8988T (cell line): ENCODE data around the gene ARHGEF7.
A peak's percentile ranks its signal among the peaks of the same experiment; 100 is the strongest.
"Not testable (repeated sequence)": the region's sequence is repeated elsewhere in the genome, so short reads cannot be mapped to it uniquely, and the experiment has no call there.

Source experiments
- DNase-seq: peaks from one replicate; pipeline ENCODE4 v3.0.0; 2011

Gene ARHGEF7, protein sequence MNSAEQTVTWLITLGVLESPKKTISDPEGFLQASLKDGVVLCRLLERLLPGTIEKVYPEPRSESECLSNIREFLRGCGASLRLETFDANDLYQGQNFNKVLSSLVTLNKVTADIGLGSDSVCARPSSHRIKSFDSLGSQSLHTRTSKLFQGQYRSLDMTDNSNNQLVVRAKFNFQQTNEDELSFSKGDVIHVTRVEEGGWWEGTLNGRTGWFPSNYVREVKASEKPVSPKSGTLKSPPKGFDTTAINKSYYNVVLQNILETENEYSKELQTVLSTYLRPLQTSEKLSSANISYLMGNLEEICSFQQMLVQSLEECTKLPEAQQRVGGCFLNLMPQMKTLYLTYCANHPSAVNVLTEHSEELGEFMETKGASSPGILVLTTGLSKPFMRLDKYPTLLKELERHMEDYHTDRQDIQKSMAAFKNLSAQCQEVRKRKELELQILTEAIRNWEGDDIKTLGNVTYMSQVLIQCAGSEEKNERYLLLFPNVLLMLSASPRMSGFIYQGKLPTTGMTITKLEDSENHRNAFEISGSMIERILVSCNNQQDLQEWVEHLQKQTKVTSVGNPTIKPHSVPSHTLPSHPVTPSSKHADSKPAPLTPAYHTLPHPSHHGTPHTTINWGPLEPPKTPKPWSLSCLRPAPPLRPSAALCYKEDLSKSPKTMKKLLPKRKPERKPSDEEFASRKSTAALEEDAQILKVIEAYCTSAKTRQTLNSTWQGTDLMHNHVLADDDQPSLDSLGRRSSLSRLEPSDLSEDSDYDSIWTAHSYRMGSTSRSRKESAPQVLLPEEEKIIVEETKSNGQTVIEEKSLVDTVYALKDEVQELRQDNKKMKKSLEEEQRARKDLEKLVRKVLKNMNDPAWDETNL

DNA sequence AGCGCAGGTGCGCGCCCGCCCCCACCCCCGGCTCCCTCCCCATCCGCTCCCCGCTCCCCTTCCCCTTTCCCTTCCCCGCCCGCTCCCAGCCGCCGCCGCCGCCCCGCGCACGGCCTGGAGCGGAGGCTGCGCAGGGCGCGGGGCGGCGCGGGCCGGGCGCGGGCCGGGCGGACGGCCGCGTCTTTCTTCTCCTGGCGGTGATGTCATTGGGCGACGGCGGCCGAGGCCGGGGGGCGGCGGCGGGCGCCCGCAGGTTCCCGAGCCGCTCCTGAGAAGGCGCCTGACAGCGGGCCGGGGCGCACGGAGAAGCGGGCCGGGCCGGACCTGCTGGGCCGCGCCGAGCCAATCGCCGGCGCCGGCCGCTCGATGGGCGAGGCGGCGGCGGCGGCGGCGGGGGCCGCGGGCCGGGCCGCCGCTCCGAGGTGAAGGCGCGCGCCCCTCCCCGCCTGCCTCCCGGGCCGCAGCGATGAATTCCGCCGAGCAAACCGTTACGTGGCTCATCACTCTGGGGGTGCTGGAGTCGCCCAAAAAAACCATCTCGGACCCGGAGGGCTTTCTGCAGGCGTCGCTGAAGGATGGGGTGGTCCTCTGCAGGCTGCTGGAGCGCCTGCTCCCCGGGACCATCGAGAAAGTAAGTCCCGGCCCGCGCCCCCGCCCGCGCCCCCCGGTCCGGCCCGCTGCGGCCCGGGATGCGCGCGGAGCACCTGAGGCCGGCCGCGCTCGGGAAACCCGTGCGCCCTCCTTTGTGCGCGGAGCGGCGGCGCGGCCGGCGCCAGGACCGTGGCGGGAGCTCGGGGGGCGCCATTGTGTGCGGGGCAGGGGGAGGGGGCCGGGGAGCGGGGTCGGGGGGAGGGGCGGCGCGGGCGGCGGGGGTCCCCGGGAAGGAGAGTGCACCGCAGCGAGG, at the start of gene ARHGEF7:
Gene ARHGEF7 (plus strand): TSS at position 250 of the 904 bp plus-strand sequence. CDS start 217 bp downstream, at position 467.
- DNase-seq, result peak; percentile 62

DNA sequence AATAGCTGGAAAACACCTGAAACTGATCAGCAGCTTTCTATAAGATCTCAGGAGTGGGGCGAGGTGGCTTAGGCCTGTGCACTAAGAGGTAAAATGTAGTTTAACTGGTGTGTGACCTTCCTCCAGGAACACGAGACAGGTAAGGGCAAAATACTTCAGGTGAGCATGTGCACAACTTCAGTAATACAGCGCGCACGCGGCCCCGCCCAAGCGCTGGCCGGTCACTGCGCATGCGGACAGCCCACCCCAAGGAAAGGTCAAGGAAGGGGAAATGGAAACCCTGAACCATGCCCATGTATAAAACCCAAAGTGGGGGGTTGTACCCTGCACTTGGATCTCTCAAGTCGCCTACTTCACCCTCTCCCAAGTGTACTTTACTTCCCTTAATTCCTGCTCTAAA, 49.4 kb upstream of the ARHGEF7 start:
- no peak for DNase-seq

DNA sequence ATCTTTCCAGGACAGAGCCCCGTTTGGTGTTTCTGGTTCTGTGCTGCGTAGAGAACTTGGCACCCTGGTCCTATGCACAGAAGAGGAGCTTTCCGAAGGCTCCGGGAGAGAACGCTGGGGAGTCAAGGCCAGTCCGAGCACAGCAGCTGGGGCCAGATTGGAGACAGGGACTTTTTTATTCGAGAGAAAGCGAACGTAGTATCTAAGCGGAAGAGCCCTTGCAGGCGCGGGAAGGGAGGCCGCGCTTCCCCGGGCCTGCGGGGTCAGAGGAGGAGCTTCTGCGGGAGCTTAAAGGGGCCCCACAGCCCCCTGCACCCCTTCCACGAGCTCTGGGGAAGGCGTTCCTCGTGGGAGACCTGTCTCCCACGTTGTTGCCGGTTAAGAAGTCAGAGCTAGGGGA, 48.6 kb upstream of the ARHGEF7 start:
- DNase-seq, result no peak

DNA sequence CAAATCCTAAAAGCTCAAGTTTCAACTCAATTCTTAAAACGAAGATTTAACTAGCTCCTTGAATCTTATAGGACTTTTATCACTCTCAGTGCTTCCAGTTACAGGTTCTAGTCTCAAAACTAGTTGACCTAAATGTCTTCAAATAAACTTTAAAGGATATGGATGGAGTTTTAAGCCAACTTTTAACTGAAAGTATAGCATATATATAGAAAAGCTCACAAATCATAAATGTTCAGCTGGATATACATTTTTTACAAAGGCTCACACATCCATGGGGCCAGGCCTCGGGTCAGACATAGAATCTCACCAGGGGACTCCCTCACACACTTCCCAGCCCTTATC, 47.1 kb upstream of the ARHGEF7 start:
- DNase-seq, result no peak

DNA sequence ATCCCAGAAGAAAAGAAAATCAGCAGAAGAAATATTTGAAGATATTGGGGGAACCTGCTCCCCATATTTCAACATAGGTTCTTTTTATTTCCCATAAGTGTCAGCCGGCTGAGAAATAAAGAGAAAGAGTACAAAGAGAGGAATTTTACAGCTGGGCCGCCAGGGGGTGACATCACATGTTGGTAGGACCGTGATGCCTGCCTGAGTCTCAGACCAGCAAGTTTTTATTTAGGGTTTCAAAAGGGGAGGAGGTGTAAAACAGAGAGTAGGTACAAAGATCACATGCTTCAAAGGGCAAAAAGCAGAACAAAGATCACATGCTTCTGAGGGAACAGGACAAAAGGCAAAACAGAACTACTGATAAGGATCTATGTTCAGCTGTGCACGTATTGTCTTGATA, 44.0 kb upstream of the ARHGEF7 start:
- DNase-seq, result not testable (repeated sequence)

DNA sequence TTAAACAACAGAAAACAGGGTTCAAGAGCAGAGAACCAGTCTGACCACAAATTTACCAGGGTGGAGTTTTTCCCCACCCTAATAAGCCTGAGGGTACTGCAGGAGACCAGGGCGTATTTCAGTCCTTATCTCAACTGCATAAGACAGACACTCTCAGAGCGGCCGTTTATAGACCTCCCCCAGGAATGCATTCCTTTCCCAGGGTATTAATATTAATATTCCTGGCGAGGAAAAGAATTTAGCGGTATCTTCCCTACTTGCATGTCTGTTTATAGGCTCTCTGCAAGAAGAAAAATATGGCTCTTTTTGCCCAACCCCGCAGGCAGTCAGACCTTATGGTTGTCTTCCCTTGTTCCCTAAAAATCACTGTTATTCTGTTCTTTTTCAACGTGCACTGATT, 43.6 kb upstream of the ARHGEF7 start:
- not testable (repeated sequence) for DNase-seq

DNA sequence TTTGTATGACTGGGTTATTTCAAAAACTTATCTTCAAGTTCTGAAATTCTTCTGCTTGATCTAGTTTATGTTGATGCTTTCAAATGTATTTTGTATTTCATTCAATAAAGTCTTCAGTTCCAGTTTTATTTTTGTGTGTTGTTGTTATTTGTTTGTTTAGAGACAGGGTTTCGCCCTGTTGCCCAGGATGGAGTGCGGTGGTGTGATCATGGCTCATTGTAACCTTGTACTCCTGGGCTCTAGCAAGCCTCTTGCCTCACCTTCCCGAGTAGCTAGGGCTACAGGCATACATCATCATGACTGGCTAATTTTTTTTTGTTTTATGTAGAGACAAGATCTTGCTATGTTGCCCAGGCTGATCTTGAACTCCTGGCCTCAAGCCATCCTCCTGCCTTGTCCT, 40.3 kb upstream of the ARHGEF7 start:
- DNase-seq, result no peak

DNA sequence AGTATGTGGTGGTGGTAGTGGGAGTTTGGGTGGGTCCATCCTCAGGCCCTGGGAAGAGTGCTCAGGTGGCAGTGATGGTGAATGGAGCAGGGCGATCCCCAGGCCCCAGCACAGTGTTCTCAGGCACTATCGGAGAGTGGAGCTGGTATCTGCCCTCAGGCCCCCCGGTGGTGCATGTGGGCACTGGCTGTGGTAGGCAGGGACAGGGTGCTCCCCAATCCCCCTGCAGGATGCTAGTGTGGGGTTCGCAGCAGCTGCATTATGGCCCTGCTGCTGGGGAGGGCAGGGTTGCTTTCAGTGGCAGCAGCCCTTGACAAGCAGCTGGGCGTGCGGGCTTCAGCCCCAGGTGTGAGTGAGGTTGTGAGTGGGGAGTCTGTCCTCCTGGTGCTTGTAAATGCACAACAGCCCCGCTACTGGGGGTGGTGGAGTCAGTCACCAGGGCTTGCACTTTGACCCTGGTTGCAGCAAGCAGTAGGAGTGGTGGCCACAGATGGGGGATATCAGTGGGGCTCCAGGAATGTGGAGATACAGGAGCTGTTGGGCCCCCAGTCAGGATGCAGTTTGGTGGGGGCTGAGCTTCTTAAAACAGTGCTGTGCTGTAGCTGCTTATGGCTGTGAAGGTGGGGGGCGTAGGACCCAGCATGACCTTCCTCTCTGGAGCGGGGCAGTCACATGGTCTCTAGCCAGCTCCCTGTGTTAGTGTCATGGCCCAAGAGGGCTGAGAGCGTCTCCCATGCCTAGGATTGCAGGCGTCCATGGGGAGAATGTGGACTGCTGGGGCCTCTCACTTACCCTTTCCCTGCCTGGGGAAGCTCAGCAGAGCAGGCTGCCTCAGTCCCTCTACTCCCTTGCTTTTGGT, 38.7 kb upstream of the ARHGEF7 start:
- no peak for DNase-seq

DNA sequence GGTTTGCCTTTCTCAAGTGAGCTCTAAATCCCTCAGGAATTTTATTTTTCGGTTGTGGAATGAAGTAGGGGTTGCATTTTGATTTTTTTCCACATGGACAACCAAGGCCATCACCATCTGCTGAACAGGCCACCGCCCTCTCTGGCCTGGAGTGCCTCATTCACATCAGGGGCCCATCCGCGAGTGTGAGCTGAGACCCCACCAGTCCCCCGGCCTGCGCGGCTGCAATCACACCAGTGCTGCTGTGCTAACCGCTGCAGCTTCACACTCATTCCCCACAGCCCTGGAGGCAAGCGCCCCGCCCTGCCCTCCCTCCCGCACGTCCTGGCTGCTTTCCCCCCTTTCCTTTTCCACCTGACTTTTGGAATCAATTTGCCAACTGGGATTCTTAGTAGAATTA, 35.7 kb upstream of the ARHGEF7 start:
- no peak for DNase-seq

DNA sequence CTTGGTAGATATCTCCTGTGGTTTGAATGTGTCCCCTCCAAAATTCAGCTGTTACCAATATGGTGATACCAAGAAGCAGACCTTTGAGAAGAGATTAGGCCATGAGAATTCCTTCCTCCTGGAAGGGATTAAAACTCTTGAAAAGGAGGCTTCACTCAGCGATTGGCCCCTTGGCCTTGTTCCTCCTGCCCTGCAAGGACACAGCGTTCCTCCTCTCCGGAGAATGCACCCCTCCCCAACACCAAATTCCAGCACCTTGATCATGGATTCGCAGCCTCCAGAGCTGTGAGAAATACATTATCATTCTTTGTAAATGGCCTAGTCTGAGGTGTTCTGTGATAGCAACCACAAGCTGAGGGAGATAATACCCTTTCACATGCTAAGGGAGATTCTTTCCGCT, 34.5 kb upstream of the ARHGEF7 start:
- DNase-seq, result no peak

DNA sequence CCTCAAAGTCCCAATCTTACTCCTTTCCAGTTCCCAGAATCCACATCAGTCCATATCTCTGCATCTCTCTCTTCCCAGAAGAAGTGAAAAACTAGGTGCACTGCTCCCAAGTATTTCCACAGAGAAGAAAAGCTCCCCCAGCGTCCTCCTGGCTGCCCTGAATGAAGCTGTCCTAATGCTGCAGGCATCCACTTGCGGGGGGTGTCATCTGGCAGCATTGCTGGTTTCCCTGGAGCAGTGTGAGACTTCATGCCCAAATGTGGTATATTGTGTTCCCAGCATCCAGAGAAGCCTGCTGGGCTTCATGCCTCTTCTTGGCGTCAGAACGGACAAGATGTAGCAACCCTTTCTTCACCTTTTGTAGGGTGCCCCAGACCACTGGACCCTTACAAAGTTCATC, 32.9 kb upstream of the ARHGEF7 start:
- DNase-seq, result no peak

DNA sequence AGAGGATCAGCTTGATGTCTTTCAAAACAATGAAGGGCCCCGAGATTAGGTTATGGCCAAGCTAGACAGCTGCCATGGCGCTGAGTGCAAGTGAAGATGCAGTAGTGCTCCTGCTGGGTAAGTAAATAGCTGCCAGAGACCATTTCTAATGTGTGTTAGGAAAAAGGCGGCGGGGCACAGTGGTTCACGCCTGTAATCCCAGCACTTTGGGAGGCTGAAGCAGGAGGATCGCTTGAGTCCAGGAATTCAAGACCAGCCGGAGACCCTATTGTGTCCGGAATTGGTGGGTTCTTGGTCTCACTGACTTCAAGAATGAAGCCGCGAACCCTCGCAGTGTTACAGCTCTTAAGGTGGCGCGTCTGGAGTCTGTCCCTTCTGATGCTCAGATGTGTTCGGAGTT, 32.3 kb upstream of the ARHGEF7 start:
- DNase-seq, result not testable (repeated sequence)

DNA sequence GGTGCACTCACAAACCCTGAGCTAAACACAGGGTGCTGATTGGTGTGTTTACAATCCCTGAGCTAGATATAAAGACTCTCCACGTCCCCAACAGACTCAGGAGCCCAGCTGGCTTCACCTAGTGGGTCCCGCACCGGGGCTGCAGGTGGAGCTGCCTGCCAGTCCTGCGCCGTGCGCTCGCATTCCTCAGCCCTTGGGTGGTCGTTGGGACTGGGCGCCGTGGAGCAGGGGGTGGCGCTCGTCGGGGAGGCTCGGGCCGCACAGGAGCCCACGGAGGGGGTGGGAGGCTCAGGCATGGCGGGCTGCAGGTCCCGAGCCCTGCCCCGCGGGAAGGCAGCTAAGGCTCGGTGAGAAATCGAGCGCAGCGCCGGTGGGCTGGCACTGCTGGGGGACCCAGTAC, 31.4 kb upstream of the ARHGEF7 start:
- DNase-seq, result not testable (repeated sequence)

DNA sequence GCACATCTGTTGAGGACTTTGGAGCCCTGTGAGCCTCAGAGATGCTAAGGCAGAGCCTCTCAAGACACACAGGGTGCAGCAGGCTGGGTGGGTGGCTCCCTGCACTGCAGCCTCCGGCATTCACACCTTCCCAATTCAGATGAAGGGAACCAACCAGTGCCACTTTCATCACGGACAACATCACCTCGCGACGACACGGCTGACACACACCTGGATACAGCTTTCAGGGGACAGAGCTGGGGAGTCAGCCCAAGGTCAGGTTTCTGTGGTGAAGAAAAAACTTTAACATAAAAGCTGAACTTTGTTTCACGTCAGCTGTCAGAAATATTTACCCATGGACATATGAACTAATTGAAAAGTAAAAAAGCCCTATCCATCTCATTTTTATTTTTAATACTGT, 24.9 kb upstream of the ARHGEF7 start:
- DNase-seq, result no peak

DNA sequence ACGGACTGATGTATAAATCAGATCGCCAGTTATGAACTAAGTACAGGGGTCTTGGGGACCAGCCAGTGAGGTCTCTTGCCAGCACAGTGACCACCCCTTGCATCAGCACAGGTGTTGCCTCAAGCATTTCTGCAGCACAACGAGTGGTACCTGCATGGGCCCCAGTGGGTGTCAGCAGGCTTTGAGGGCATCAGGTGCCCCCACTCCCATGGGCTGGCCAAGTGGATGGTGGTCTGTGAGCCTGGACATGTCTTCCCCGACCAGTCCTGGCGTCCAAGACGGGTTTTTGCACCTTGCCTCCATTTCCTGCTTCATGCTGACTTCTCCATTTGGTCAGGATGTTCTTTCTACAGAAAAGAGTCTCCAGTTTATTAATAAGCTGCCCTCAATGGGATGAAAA, 22.4 kb upstream of the ARHGEF7 start:
- no peak for DNase-seq

DNA sequence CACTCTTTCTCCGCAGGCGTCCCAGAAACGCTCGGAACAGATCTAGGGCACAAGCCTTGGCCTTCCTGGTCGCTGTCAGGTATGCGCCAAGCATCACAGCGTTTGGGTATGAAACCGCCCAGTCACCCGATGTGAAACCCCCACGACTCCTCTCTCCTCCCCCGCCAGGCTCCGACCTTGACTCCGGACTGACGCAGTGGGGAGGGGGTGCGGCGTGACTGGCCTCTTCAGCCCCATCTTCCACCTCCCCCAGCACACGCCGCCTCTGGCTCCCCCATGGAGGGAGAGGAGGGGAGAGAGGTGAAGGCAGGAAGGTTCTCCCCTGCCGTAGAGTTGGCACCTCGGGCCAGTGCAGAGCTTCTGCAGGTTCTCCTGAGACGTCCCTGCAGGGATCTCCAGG, 22.0 kb upstream of the ARHGEF7 start:
- no peak for DNase-seq

DNA sequence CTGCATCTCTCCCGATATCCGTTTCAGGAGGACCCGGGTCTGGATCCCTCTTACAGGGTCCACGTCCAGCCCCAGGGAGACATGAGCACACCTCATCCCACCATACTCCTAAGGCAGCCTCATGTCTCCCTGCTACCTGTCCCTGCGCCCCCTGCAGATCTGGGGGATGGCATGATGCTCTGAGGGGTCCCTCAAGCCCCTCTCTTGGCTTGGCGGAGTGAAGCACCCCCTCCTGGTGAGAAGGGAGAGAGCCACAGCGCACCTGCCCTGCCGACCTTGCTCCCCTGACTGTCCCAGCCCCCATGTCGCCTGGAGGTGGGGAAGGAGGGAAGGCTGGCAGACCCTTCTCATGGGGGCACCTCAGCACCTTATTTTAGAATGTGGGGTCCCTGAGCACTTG, 21.5 kb upstream of the ARHGEF7 start:
- DNase-seq, result no peak

DNA sequence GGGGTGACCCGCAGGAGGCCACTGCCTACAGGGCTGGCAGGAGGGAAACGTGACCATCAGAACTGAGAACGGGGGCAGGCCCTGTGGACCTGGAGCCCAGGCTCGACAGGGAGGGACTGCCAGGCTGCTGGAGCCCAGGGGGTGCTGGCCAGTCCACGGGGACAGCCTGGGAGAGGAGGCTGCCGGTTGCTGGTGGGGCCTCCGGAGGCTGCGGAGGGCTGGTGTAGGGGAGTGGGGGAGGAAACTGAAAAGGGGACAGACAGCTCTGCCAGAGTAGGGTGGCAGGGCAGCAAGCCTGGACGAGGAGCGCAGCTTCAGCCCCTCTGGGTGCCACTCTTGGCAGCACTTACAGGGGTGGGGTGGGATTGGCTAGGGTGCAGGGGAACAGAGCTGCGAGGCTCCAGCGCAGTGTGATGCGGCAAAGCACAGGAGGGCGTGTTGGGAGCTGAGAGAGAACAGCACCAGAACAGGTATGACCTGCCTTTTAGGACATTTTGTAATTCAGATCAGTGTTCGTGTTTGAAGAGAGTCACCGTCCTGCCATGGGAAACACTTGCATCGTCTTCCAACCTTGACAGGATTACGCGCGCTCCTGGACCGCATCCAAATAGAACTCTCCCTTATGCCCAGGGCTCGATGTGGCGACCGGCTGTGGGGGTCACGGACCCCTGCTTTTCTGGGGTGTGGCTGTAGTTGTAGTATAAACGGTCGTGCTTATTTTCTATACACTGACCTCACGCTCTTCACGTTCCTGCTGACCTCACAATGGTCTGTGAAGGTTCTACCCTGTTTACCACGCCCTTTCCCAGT, 19.9 kb upstream of the ARHGEF7 start:
- no peak for DNase-seq

DNA sequence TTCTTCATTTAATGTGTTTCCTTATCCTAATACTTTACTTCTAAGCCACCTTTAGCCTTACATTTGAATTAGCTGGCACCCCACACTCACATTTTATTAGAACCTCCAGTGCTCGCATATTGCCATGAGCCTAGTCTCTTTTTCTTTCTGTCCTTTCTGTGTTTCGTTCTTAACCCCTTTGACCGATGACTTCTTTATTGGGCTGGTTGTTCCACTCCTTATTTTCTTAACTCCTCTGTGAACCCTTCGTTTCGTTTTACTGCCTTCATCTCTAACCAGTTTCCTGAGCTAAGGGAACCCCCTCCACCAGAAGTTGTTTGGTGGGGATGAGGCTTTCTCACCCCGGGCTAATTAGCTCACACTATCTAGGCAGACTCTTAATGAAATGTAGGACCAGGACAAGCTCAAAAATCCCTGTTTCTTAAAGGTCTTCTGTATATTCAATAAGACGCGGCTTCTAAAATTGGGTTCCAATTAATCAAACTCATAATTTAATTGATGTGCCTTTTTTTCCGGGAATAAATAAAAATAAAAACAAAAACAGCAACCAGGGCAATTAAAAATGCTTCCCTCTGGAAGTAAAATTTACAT, 19.1 kb upstream of the ARHGEF7 start:
- no peak for DNase-seq

DNA sequence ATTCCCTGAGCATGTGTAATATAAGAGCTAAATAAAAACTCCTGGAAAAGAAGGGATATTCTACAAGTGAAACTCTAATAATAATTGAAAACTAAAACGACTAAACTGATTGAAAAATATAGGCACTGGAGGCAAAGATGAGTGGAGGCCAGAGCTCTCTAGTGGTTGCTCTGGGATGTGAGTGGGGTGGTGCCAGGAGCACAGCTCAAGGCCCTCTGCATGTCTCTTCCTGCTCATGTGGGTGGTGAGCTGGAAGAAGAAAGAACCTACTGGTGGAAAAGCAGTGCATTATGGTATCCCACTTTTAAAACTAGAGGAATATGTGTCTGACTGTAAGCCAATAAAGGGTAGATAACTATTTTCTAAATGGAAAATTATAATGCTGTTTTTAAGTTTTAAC, 15.8 kb upstream of the ARHGEF7 start:
- DNase-seq, result no peak

DNA sequence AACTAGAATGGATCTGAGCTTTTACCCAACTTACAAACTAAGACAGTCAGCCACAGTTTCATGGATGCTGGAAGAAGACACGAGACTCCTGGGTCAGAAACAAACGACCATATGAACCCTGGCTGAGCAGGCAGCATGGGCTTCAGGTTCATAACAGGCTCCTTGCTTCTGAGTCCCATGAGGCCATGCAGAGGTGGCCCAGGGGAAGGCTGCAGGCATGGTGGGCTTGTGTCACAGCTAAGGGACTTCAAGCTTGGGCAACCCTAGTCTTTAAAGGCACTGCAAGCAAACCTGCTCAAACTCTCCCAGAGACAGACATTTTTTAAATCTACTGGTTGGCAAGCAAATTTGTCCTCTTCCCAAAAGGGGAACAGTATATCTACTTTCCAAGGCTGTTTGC, 5.1 kb upstream of the ARHGEF7 start:
- DNase-seq, result no peak
